SK-N-SH treated with all-trans-retinoic acid at 6 μM for 48 hours (cell line): ENCODE measurements around the gene NCK2.

Experiments
- GLIS3 ChIP-seq: fragments of 250-450 bp; sonication (Bioruptor Pico); IDR thresholded peaks from 2 replicates; pipeline ENCODE4 v1.5.0; 2020; ENCODE audit warnings: mild to moderate bottlenecking, moderate library complexity
- OSR1 ChIP-seq: fragments of 250-450 bp; sonication (Bioruptor Pico); IDR thresholded peaks from 2 replicates; pipeline ENCODE4 v1.8.0; 2022; ENCODE audit warnings: moderate library complexity, mild to moderate bottlenecking, inconsistent platforms
- PATZ1 ChIP-seq: fragments of 250-450 bp; sonication (Bioruptor Pico); IDR thresholded peaks from 2 replicates; pipeline ENCODE4 v1.8.0; 2020; ENCODE audit warnings: mild to moderate bottlenecking, moderate library complexity, borderline replicate concordance
- TSHZ2 ChIP-seq: fragments of 250-450 bp; sonication (Bioruptor Pico); IDR thresholded peaks from 2 replicates; pipeline ENCODE4 v1.5.0; 2020; ENCODE audit warnings: mild to moderate bottlenecking, moderate library complexity
- ZFP3 ChIP-seq: fragments of 250-450 bp; sonication (Bioruptor Pico); IDR thresholded peaks from 2 replicates; pipeline ENCODE4 v1.5.0; 2020; ENCODE audit warnings: mild to moderate bottlenecking, moderate library complexity
- ZNF8 ChIP-seq: fragments of 450-650 bp; formaldehyde crosslinking; IDR thresholded peaks from 2 replicates; pipeline ENCODE4 v1.5.0; 2020; ENCODE audit warnings: mild to moderate bottlenecking, moderate library complexity
- TF ChIP-seq, protein P1 (sequence below): fragments of 250-450 bp; sonication (Bioruptor Pico); IDR thresholded peaks from 2 replicates; pipeline ENCODE4 v1.8.0; 2021; ENCODE audit warnings: low read depth, mild to moderate bottlenecking, moderate library complexity, borderline replicate concordance

DNA sequence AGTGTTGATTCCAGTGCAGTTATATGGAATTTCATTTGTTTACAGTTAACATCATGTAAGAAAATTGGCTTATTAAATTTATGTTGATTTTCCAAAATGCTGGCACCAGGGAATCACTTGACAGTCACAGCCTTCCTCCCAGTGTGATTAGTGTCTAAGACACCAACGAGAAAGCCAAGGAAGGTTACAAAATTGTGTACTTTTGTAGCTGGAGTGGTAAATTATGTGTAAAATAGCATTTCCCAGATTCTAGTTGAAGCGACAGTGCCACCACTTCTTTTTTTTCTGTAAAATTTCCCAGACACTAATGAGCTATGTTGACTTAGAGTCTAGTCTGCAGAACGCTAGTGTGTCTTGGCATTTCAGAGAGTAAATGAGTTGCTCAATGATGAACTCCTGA is 101.3 kb downstream of the NCK2 start:
- TF ChIP-seq OSR1 (CRISPR knock-in tag) (no peak), TSHZ2 (CRISPR knock-in tag) (no peak), GLIS3 (CRISPR knock-in tag) (no peak), ZFP3 (CRISPR knock-in tag) (no peak), ZNF8 (CRISPR knock-in tag) (no peak), PATZ1 (no peak)
- TF ChIP-seq, protein P1, sequence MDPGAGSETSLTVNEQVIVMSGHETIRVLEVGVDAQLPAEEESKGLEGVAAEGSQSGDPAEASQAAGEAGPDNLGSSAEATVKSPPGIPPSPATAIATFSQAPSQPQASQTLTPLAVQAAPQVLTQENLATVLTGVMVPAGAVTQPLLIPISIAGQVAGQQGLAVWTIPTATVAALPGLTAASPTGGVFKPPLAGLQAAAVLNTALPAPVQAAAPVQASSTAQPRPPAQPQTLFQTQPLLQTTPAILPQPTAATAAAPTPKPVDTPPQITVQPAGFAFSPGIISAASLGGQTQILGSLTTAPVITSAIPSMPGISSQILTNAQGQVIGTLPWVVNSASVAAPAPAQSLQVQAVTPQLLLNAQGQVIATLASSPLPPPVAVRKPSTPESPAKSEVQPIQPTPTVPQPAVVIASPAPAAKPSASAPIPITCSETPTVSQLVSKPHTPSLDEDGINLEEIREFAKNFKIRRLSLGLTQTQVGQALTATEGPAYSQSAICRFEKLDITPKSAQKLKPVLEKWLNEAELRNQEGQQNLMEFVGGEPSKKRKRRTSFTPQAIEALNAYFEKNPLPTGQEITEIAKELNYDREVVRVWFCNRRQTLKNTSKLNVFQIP, result no peak
